HG03354 (cell line): Measurements from ENCODE around the gene BLMH.
"Not testable (repeated sequence)": the region's sequence is repeated elsewhere in the genome, so short reads cannot be mapped to it uniquely, and the experiment has no call there.

ENCODE experiments used
- ATAC-seq: cut with Tn5 transposase; IDR thresholded peaks from one replicate; pipeline ENCODE4 v1.9.1; 2021; ENCODE audit warnings: mild to moderate bottlenecking; ENCODE audit not compliant: unreplicated experiment, poor library complexity, severe bottlenecking

BLMH gene

DNA sequence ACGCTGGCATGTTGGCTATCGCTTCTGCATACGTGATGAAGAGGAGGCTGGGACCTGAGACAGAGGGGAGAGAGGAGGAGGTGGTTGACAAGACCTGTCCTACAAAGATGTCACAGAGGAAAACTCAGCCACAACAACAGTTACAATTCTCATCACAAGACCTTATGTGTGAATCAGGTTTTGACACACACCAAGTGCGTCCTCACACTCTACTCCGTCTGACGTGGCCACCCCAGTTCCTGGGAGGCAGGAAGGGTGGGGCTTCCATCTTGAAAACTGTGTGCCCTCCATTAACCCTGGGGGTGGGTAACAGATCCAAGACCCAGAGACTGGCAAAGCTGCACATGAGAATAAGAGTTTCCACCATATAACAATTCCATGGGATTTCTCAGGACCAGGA lies 80.4 kb downstream of the BLMH start:
- no peak for ATAC-seq

DNA sequence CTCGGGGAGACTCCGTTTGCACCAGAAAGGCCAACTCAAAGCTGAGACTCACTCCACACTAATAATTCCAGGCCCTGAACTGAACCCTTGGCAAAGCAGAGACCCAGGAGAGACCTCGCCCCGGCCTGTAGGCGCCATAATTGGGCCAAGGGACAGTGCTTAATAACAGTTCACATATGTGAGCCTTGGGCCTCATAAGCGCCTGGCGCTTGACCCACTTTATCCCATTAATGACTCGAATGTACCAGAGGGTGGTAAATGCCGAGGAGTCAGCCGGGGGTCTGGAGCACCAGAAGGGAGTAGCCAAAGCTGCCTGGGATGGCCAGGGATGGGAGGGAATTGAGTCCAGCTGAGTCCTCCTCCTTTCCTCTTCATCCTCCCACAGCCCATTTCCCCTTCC lies 80.8 kb downstream of the BLMH start:
- no peak for ATAC-seq

DNA sequence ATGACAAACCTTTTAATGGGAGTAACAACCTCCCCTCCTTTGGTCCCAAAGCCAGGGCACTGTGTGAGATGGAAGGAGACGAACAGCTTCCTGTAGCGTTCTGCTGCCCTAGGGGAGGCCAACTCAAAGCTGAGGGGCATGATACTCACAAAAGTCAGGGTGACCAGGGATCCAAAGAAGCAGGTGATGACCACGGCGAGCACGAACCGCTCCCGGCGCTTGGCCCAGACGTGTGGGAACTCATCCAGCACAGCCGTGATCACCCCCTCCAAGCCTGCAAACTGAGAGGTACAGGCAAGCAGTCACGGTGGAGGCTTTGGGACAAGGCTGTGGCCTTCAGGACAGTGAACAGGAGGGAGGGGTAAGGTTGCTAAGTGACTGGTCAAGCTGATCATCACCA lies 81.4 kb downstream of the BLMH start:
- no peak for ATAC-seq

DNA sequence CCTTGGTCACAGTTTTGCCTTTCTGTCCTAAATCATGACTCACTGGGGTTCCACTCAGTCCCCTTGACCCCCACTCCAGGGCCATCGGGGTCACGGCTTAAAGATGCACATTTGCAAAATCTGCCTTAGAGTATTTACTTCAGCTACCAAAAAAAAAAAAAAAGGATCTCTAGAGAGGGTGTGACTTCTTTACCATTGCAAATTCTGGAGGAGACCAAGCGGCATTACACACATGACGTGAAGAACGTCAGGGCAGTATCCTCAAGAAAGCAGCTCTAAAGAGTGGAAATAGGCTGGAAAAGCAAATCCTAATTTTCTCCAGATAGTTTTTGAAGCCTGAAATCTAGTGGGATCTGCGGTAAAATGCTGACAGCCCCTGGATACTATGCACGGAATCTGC lies 81.8 kb downstream of the BLMH start:
- no peak for ATAC-seq

DNA sequence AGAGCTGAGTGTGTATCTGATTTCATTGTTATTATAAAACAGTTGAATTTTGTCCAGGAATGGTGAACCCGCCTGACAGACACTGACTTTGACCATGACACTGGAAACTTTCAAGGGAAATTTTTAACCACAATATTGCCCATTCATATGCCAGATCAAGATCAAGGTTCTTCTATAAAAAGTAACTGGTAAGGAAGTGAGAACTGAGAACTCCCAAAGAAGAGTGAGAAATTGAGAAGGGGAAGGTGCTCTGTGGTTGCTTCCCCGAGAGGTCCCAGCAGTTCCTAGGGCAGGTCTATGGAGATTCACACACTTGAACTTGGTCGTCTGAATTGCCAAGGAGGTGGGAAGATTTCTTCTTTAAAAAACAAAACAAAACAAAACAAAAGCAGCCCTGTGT lies 83.5 kb downstream of the BLMH start:
- no peak for ATAC-seq

DNA sequence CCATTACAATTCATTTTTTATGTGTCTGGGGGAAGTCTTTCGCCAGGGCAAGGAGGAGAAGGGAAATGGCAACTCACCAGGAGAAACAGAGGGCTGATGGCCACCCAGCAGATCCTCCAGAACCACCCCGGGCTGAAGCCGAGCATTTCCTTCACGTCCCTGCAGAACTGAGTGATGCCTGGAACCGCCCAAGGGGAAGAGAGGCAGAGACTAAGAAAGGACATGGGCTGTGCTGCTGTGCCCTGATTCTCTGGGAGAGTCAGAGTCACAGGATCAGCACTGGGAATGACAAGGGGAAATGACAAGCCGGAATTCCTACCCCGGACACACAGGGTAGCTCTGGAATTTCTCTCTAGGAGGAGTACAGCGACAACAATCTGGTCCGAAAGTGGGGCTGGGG lies 84.1 kb downstream of the BLMH start:
- ATAC-seq: no peak

DNA sequence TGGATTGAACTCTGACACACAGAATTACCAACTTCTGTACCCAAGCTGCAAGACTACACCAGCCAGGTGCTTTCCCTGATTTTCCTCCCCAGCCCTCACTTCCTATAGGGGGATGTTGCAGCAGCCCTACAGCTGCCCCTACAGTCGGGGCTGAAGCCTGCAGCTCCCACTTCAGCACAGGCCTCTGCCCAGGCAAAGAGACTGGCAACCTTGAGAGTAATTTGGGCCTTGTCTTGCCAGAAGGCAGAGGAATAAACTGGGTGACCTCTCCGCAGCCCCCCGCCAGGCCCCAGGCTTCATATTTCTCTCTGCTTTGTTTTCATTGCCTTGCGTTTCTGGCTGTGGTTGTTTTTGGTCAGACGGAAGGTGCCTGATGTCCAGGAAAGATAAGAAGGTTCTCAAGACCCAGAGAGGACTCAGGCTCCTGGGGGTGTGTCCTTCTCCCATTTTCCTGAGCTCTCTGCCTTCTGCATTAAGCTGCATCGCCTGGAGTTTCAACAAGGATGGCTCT lies 88.2 kb downstream of the BLMH start:
- no peak for ATAC-seq

DNA sequence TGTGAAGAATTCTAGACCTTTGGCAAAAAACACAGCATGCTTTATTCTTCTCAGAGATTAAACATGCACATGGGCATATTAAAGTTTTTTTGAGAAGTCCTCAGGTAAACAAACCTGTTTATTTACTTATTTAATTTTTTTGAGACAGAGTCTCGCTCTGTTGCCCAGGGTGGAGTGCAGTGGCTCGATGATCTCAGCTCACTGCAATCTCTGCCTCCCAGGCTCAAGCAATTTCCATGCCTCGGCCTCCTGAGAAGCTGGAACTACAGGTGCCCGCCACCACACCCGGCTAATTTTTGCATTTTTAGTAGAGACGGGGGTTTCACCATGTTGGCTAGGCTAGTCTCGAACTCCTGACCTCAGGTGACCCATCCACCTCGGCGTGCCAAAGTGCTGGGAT lies 91.1 kb downstream of the BLMH start:
- ATAC-seq: not testable (repeated sequence)

DNA sequence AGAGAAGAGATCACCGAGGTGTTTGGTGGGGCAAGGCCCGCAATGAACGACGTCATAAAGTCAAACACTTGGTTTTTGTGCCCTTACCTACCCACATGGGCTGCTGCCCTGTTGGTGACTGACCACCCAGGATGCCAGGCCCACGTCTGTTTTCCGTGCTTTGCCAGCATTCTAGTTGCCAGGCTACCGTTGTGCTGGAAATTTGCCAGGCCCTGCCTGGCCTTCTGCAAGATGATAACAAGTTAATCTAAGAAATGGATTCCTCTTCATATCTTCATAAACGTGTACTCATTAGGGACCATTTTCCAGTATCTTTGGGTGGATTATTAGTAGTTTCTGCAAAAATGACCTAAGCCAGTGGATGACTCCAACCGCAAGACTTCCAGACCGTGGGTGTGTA lies 91.6 kb downstream of the BLMH start:
- no peak for ATAC-seq

DNA sequence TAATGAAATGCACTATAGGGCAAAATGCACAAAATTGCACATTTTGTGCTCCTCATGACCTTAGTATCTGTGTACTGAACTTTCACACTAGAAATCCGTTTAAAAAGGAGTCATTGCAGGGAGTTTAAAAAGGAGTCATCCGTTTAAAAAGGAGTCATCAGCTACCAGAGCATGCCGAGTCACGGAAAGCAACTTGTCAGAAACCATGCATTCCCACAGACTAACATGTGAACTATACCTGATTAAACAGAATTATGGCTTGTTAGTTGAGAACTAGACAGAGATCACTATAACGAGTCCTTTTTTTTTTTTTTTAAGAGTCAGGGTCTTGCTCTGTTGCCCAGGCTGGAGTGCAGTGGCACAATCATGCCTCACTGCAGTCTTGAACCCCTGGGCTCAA lies 92.1 kb downstream of the BLMH start:
- no peak for ATAC-seq
